ENCODE data around the gene HINT3.

DNA sequence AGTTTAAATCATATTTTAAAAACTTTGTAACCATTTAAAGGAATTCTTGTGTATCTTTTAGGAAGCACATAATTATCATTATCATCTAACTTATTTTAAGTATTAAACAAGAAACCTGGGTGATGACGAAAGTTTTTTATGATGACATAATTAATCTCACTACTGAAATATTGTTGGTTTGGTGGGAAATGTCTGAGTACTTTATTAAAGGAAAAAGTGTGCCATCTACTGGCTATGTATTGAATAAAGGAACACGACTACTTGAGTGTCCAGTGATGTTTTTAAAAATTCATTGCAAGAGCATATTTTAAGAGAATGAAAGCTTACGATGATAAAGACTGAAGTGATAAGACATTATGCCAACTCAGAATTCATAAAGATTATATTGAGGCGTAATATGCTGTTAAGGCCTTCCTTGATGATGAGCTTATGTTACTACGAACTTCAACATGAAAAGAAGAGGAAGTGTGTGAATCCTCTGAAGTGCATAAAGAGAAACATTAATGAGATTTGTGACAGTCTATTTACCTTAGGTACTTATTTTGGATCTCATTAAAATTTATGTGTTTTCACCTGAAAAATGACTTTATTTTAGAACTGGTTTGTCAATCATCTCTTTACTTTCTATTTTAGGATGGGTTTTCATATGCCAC, 17.8 kb downstream of the HINT3 start:
- TF ChIP-seq POLR2A (IDR thresholded peaks at IDR 0.05), result no peak
- TF ChIP-seq, protein P1, sequence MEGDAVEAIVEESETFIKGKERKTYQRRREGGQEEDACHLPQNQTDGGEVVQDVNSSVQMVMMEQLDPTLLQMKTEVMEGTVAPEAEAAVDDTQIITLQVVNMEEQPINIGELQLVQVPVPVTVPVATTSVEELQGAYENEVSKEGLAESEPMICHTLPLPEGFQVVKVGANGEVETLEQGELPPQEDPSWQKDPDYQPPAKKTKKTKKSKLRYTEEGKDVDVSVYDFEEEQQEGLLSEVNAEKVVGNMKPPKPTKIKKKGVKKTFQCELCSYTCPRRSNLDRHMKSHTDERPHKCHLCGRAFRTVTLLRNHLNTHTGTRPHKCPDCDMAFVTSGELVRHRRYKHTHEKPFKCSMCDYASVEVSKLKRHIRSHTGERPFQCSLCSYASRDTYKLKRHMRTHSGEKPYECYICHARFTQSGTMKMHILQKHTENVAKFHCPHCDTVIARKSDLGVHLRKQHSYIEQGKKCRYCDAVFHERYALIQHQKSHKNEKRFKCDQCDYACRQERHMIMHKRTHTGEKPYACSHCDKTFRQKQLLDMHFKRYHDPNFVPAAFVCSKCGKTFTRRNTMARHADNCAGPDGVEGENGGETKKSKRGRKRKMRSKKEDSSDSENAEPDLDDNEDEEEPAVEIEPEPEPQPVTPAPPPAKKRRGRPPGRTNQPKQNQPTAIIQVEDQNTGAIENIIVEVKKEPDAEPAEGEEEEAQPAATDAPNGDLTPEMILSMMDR (IDR thresholded peaks at IDR 0.05), result peak in 1 of 2 donors; percentile 34
- no peak for TF ChIP-seq POLR2AphosphoS5 (IDR thresholded peaks at IDR 0.05)
- no peak for TF ChIP-seq EP300 (IDR thresholded peaks at IDR 0.05)

All from suprapubic skin (tissue), 4 donors.